ENCODE data around the gene NPEPL1.

NPEPL1 gene

GRCh38 chr20:58657986-58658385 lies 34.6 kb upstream of the NPEPL1 start:
- DNase-seq (ENCODE audit: low spot score) = no peak

GRCh38 chr20:58658760-58659159 lies 33.8 kb upstream of the NPEPL1 start:
- DNase-seq (ENCODE audit: low spot score) = no peak

GRCh38 chr20:58659841-58660240 lies 32.8 kb upstream of the NPEPL1 start:
- no peak for DNase-seq (ENCODE audit: low spot score)

- no peak for DNase-seq (ENCODE audit: low spot score)
Measured at GRCh38 chr20:58660855-58661597, 31.6 kb upstream of the NPEPL1 start.

- DNase-seq (ENCODE audit: low spot score) = no peak
Measured at GRCh38 chr20:58661598-58662473, 30.8 kb upstream of the NPEPL1 start.

- DNase-seq (ENCODE audit: low spot score) = no peak
Measured at GRCh38 chr20:58664331-58664730, 28.3 kb upstream of the NPEPL1 start.

- no peak for DNase-seq (ENCODE audit: low spot score)
Measured at GRCh38 chr20:58664883-58665282, 27.7 kb upstream of the NPEPL1 start.

GRCh38 chr20:58665606-58666005 lies 27.0 kb upstream of the NPEPL1 start:
- no peak for DNase-seq (ENCODE audit: low spot score)

GRCh38 chr20:58666702-58667101 lies 25.9 kb upstream of the NPEPL1 start:
- no peak for DNase-seq (ENCODE audit: low spot score)

GRCh38 chr20:58667975-58668374 lies 24.6 kb upstream of the NPEPL1 start:
- DNase-seq (ENCODE audit: low spot score) = no peak

- no peak for DNase-seq (ENCODE audit: low spot score)
Measured at GRCh38 chr20:58668901-58669286, 23.7 kb upstream of the NPEPL1 start.

GRCh38 chr20:58669287-58670006 lies 23.2 kb upstream of the NPEPL1 start:
- DNase-seq (ENCODE audit: low spot score) = peak; percentile 80

GRCh38 chr20:58670102-58670501 lies 22.5 kb upstream of the NPEPL1 start:
- DNase-seq (ENCODE audit: low spot score) = peak; percentile 48

GRCh38 chr20:58670659-58671058 lies 21.9 kb upstream of the NPEPL1 start:
- peak; percentile 58 for DNase-seq (ENCODE audit: low spot score)

GRCh38 chr20:58673119-58673518 lies 19.5 kb upstream of the NPEPL1 start:
- no peak for DNase-seq (ENCODE audit: low spot score)

GRCh38 chr20:58675146-58675584 lies 17.4 kb upstream of the NPEPL1 start:
- no peak for DNase-seq (ENCODE audit: low spot score)

GRCh38 chr20:58675641-58676040 lies 17.0 kb upstream of the NPEPL1 start:
- DNase-seq (ENCODE audit: low spot score) = no peak

GRCh38 chr20:58676161-58676560 lies 16.4 kb upstream of the NPEPL1 start:
- DNase-seq (ENCODE audit: low spot score) = no peak

- no peak for DNase-seq (ENCODE audit: low spot score)
Measured at GRCh38 chr20:58677079-58677604, 15.5 kb upstream of the NPEPL1 start.

GRCh38 chr20:58677808-58678207 lies 14.8 kb upstream of the NPEPL1 start:
- DNase-seq (ENCODE audit: low spot score) = no peak

GRCh38 chr20:58678806-58679205 lies 13.8 kb upstream of the NPEPL1 start:
- DNase-seq (ENCODE audit: low spot score) = no peak

All from iPS-NIHi11 (cell line).